A549 (cell line): ENCODE results near the gene COIL. TPM values are rescaled to one million over a fixed set of nuclear protein-coding genes. Genes with fewer than 3 reads are reported as not detected.

Experiments used
- ATAC-seq, 2 experiments: fragments of 200-7000 bp in 1 of 2; fragments of >200 bp in 1 of 2; cut with Nextera tagmentation in 1 of 2; cut with Tn5 transposase in 1 of 2; 3 replicates each; pipeline versions ENCODE4 v1.8.0 to v1.9.1; 2018 to 2020; ENCODE audit warnings: mild to moderate bottlenecking in 1 of 2, moderate library complexity in 1 of 2
- CTCF ChIA-PET: fragments of 300-600 bp; sonication (Branson Sonifier 250); formaldehyde crosslinking; extraction: SDS; loops from one replicate; lab custom pipeline; 2021; ENCODE audit warnings: antibody characterized with exemption, inconsistent platforms; lab: Yijun Ruan, JAX
- POLR2A ChIA-PET: fragments of 350-600 bp; formaldehyde crosslinking; extraction: SDS; loops from one replicate; lab custom pipeline; 2021; ENCODE audit warnings: antibody characterized with exemption, inconsistent platforms; lab: Yijun Ruan, JAX
- DNase-seq, 2 experiments: peaks; one replicate each; pipeline versions ENCODE4 v3.0.0 to v3.0.0-alpha.2; 2011 to 2016; ENCODE audit warnings: low read depth in 1 of 2, low spot score in 1 of 2
- FAIRE-seq: peaks from 2 replicates; lab custom pipeline; 2011; peaks lifted over from hg19 to GRCh38; lab: Jason Lieb, UNC
- H3K27ac ChIP-seq, 2 experiments: fragments of >200 bp; sonication (Bioruptor Twin); formaldehyde crosslinking; 3 replicates each; pipeline ENCODE4 v1.5.1; 2016 to 2017
- H3K4me1 ChIP-seq: fragments of >200 bp; sonication (Bioruptor Twin); formaldehyde crosslinking; 3 replicates; pipeline ENCODE4 v1.6.1; 2016
- H3K4me2 ChIP-seq: fragments of >200 bp; sonication (Bioruptor Twin); formaldehyde crosslinking; 3 replicates; pipeline ENCODE4 v1.6.1; 2016
- H3K4me3 ChIP-seq: fragments of >200 bp; sonication (Bioruptor Twin); formaldehyde crosslinking; 3 replicates; pipeline ENCODE4 v1.5.1; 2016
- H3K9me3 ChIP-seq: fragments of >200 bp; sonication (Bioruptor Twin); formaldehyde crosslinking; 3 replicates; pipeline ENCODE4 v1.6.1; 2016
- BHLHE40 ChIP-seq: IDR thresholded peaks from 2 replicates; pipeline ENCODE4 v1.6.1; 2012; ENCODE audit warnings: low read depth, low read length, inconsistent platforms
- CBX2 ChIP-seq: fragments of 200-600 bp; sonication (generic); IDR thresholded peaks from 2 replicates; pipeline ENCODE4 v1.6.1; 2016; ENCODE audit warnings: low read depth, mild to moderate bottlenecking, borderline replicate concordance
- CBX8 ChIP-seq: fragments of 200-600 bp; sonication (generic); IDR thresholded peaks from 2 replicates; pipeline ENCODE4 v1.6.1; 2016
- CEBPB ChIP-seq, 2 experiments: fragments of >200 bp in 1 of 2; sonication (Bioruptor Twin) in 1 of 2; formaldehyde crosslinking in 1 of 2; IDR thresholded peaks; 2 replicates each; pipeline ENCODE4 v1.6.1; 2012 to 2016
- CHD4 ChIP-seq: fragments of 200-600 bp; sonication (generic); IDR thresholded peaks from 2 replicates; pipeline ENCODE4 v1.6.1; 2016; ENCODE audit warnings: antibody characterized with exemption, mild to moderate bottlenecking, borderline replicate concordance
- EHMT2 ChIP-seq: fragments of 200-600 bp; sonication (generic); IDR thresholded peaks from 2 replicates; pipeline ENCODE4 v1.6.1; 2016; ENCODE audit warnings: antibody characterized with exemption, low read depth, mild to moderate bottlenecking, moderate library complexity
- GATA3 ChIP-seq: IDR thresholded peaks from 2 replicates; pipeline ENCODE4 v1.6.1; 2012; ENCODE audit warnings: borderline replicate concordance
- HDAC2 ChIP-seq: fragments of 200-600 bp; sonication (generic); IDR thresholded peaks from 2 replicates; pipeline ENCODE4 v1.6.1; 2016
- HOXB13 ChIP-seq: fragments of 250-450 bp; sonication (Bioruptor Pico); IDR thresholded peaks from 2 replicates; pipeline ENCODE4 v1.5.0; 2020; ENCODE audit warnings: low read depth, mild to moderate bottlenecking, moderate library complexity
- KDM1A ChIP-seq: fragments of 200-600 bp; sonication (generic); IDR thresholded peaks from 2 replicates; pipeline ENCODE4 v1.6.1; 2016; ENCODE audit warnings: low read depth, mild to moderate bottlenecking
- MAFK ChIP-seq: fragments of 450-650 bp; IDR thresholded peaks from 2 replicates; pipeline ENCODE4 v1.6.1; 2014; ENCODE audit not compliant: partially characterized antibody
- MAZ ChIP-seq: fragments of 150-350 bp; IDR thresholded peaks from 2 replicates; pipeline ENCODE4 v1.6.1; 2014; ENCODE audit warnings: antibody characterized with exemption, low read depth, low read length, borderline replicate concordance
- MYC ChIP-seq: IDR thresholded peaks from 2 replicates; pipeline ENCODE4 v1.6.1; 2012; ENCODE audit warnings: mild to moderate bottlenecking, inconsistent platforms, low read length, improper control_type of control experiment, borderline replicate concordance
- NPAS2 ChIP-seq: fragments of 250-450 bp; sonication (Bioruptor Pico); IDR thresholded peaks from 2 replicates; pipeline ENCODE4 v1.8.0; 2022; ENCODE audit warnings: mild to moderate bottlenecking, moderate library complexity, borderline replicate concordance
- RNF2 ChIP-seq: fragments of 200-600 bp; sonication (generic); IDR thresholded peaks from 2 replicates; pipeline ENCODE4 v1.6.1; 2016; ENCODE audit warnings: low read depth, mild to moderate bottlenecking, antibody characterized with exemption, moderate library complexity, borderline replicate concordance
- SMC3 ChIP-seq: fragments of >200 bp; sonication (Bioruptor Twin); formaldehyde crosslinking; IDR thresholded peaks from 3 replicates; pipeline ENCODE4 v1.6.1; 2018; ENCODE audit warnings: inconsistent platforms
- SREBF2 ChIP-seq: fragments of 450-650 bp; IDR thresholded peaks from 2 replicates; pipeline ENCODE4 v1.6.1; 2014; ENCODE audit warnings: mild to moderate bottlenecking, moderate library complexity
- ZFP36 ChIP-seq: fragments of 450-650 bp; IDR thresholded peaks from 2 replicates; pipeline ENCODE4 v1.6.1; 2014; ENCODE audit warnings: borderline replicate concordance; ENCODE audit not compliant: partially characterized antibody
- whole genome bisulfite sequencing: methylation state at CpG from one replicate; pipeline ENCODE4 v1.1.6; 2017; ENCODE audit errors: missing lambda C conversion rate; 5-methylcytosine and 5-hydroxymethylcytosine counted together
- polyA plus RNA-seq, 4 experiments: library from polyadenylated mRNA; depleted of rRNA in 3 of 4; stranded (reverse); fragments of >200 nt; fragmentation: RNase III in 1 of 4; extraction: RNeasy Plus Mini Kit Qiagen cat#74134 plus additional on column Dnase treatment in 1 of 4; gene quantifications; 2 replicates in 3 of 4; 3 replicates in 1 of 4; pipeline ENCODE4 v1.2.3, GENCODE V29; 2011 to 2017
- TF ChIP-seq, protein P1 (sequence below): fragments of 250-450 bp; sonication (Bioruptor Pico); IDR thresholded peaks from 2 replicates; pipeline ENCODE4 v1.5.0; 2020; ENCODE audit warnings: low read depth, mild to moderate bottlenecking, moderate library complexity
- TF ChIP-seq, protein P2 (sequence below): fragments of 200-600 bp; sonication (generic); IDR thresholded peaks from 2 replicates; pipeline ENCODE4 v1.6.1; 2016; ENCODE audit warnings: antibody characterized with exemption, mild to moderate bottlenecking, moderate library complexity
- TF ChIP-seq, protein P3 (sequence below): IDR thresholded peaks from 2 replicates; pipeline ENCODE4 v1.6.1; 2012
- TF ChIP-seq, protein P4 (sequence below): IDR thresholded peaks from 2 replicates; pipeline ENCODE4 v1.6.1; 2012
- TF ChIP-seq, protein P5 (sequence below): fragments of >200 bp; sonication (Bioruptor Twin); formaldehyde crosslinking; IDR thresholded peaks from 3 replicates; pipeline ENCODE4 v1.6.1; 2016

The COIL gene
- polyA plus RNA-seq, 2 of the 4 experiments (the other 2 are of a cell fraction) = 16.9 to 20.3 TPM

DNA sequence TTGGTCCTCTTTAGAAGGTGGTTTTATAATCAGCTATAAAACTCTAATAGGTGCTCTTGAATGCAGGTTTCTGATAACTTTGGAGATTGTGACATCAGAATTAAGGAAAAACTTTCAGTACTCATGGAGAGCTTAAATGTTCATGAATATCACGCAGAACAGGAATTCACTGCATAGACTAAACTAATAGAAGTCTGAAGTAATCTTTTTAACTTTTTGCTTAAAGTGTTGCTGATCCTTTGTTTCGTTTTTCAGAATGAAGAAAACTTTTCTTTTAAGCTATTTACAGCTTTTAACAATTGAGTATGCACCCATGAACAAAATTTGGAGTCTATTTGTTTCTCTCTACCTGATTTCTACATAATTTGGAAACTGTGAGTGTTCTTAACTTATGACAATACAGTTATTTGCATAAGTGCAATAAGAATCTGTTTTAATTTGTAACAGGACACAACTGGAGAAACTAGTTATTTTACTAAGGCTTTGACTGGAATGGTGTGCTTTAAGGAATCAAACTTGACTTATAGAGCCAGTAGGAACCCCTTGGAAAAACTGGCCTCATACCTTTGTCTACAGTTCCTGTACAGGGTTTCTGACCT is 30.0 kb downstream of the COIL start:
- WGBS = 55% methylated on average over 2 of the region's 2 CpGs
- ChIA-PET CTCF (interaction anchor here (0.6 to 6.5 kb wide), 5 partner anchors 10 to 151 kb away, joined by 3 to 52 read pairs (median 6); no protein-coding TSS in a partner anchor), POLR2A (no interaction called here)
- Histone ChIP-seq H3K9me3 (peaks cover 23% of the 10 kb centered on the region), H3K4me2 (no peak overlapping the region), H3K27ac (no peak overlapping the region), H3K4me3 (no peak overlapping the region), H3K4me1 (no peaks in the 10 kb centered on the region)
- no peak for ATAC-seq
- no peak for DNase-seq
- TF ChIP-seq HDAC2 (no peak), SMC3 (no peak), HOXB13 (CRISPR knock-in tag) (no peak)
- TF ChIP-seq, all 56 proteins: peak for 0
- no peak for FAIRE-seq

DNA sequence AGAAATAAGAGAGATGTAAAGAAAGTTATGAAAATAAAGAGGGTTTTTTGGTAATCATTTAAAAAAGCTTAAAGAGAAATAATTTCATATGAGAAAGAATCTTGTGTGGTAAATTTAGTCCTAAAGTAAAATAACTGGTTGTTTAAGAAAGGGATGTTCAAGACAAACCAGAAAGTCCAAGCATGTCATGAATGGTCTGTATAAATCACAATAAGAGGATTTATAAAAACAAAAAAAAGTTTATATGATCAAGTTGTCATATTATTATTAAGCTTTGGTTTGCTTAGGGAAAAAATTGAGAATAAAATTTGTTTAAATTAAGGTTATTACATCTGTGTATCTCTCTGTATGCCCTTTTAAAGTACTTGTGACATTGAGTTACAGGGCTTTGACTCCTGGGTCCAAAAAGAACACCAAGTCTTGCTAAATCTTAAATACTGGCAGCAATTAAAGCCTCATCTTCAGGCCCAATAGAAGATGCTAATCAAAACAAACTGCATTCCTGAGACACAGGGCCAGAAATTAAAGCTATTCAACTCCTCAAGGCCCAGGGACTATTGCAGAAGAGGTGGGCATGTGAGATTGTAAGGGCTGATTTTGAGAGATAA is 31.4 kb downstream of the COIL start:
- ATAC-seq (no peak), DNase-seq (peak in 1 of 2 experiments; percentile 47), FAIRE-seq (no peak)
- Histone ChIP-seq H3K4me3 (no peak overlapping the region), H3K4me2 (no peak overlapping the region), H3K27ac (no peak overlapping the region), H3K9me3 (peaks cover 23% of the 10 kb centered on the region), H3K4me1 (no peaks in the 10 kb centered on the region)
- CTCF ChIA-PET = interaction anchor here (0.7 to 6.5 kb wide), 5 partner anchors 12 to 149 kb away, joined by 3 to 52 read pairs (median 4); no protein-coding TSS in a partner anchor
- POLR2A ChIA-PET = no interaction called here
- TF ChIP-seq KDM1A (no peak), ZFP36 (peak; percentile 94)

DNA sequence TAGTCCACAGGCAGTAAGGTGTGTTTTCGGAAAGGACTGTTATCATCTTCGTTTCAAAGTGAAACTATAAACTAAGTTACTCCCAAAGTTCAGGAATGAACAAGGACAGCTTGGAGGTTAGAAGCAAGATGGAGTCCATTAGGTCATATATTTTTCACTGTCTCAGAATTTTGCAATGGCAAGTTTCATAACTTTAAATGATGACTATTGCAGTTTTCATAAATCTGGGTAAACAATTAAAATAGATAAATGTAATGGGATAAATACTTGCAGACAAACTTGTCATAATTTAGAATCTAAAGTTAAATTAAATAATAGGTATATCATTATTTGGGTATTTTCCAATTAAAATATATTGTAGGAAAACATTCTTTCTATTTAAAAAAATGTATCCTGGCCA is 32.3 kb downstream of the COIL start:
- POLR2A ChIA-PET = no interaction called here
- 64% methylated on average over 2 of the region's 2 CpGs for WGBS

DNA sequence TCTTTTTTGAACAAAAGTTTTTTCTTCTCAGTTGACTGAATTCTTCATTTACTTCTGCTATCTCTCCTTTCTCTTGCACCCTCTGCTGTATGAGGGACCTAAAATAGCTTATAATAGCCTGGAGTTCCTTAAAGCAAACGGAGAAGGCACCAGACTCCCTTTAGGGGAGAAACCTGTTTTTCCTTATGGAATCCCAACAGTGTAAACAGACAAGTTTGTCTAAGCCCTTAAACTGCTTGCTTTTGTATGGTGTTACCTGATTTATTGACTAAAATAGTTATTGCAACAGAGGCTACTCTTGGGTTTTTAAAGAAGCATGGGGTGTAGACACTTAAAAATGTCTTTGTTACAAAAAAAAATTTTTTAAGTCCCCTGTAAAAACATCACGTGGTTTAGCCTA is 34.1 kb downstream of the COIL start:
- Histone ChIP-seq H3K4me2 (no peak overlapping the region), H3K4me3 (no peak overlapping the region), H3K9me3 (peaks cover 23% of the 10 kb centered on the region), H3K27ac (no peak overlapping the region), H3K4me1 (no peaks in the 10 kb centered on the region)
- FAIRE-seq (no peak), ATAC-seq (no peak), DNase-seq (no peak)
- WGBS = 57% methylated on average over 2 of the region's 2 CpGs
- ChIA-PET CTCF (interaction anchor here (0.7 to 4.5 kb wide), 3 partner anchors 13 to 100 kb away, joined by 3 to 31 read pairs (median 3); no protein-coding TSS in a partner anchor), POLR2A (no interaction called here)
- no peak for TF ChIP-seq CBX8
- TF ChIP-seq BHLHE40 = no peak
- TF ChIP-seq GATA3 = no peak
- TF ChIP-seq, protein P1, sequence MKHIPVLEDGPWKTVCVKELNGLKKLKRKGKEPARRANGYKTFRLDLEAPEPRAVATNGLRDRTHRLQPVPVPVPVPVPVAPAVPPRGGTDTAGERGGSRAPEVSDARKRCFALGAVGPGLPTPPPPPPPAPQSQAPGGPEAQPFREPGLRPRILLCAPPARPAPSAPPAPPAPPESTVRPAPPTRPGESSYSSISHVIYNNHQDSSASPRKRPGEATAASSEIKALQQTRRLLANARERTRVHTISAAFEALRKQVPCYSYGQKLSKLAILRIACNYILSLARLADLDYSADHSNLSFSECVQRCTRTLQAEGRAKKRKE (CRISPR knock-in tag) = no peak
- no peak for TF ChIP-seq MYC
- TF ChIP-seq CHD4 = no peak
- TF ChIP-seq CEBPB (IDR thresholded peaks at IDR 0.05) = no peak
- TF ChIP-seq EHMT2 = no peak
- TF ChIP-seq MAZ = no peak
- TF ChIP-seq, protein P2, sequence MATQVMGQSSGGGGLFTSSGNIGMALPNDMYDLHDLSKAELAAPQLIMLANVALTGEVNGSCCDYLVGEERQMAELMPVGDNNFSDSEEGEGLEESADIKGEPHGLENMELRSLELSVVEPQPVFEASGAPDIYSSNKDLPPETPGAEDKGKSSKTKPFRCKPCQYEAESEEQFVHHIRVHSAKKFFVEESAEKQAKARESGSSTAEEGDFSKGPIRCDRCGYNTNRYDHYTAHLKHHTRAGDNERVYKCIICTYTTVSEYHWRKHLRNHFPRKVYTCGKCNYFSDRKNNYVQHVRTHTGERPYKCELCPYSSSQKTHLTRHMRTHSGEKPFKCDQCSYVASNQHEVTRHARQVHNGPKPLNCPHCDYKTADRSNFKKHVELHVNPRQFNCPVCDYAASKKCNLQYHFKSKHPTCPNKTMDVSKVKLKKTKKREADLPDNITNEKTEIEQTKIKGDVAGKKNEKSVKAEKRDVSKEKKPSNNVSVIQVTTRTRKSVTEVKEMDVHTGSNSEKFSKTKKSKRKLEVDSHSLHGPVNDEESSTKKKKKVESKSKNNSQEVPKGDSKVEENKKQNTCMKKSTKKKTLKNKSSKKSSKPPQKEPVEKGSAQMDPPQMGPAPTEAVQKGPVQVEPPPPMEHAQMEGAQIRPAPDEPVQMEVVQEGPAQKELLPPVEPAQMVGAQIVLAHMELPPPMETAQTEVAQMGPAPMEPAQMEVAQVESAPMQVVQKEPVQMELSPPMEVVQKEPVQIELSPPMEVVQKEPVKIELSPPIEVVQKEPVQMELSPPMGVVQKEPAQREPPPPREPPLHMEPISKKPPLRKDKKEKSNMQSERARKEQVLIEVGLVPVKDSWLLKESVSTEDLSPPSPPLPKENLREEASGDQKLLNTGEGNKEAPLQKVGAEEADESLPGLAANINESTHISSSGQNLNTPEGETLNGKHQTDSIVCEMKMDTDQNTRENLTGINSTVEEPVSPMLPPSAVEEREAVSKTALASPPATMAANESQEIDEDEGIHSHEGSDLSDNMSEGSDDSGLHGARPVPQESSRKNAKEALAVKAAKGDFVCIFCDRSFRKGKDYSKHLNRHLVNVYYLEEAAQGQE = no peak
- TF ChIP-seq NPAS2 (CRISPR knock-in tag) = no peak
- TF ChIP-seq CBX2 = no peak
- TF ChIP-seq, protein P3, sequence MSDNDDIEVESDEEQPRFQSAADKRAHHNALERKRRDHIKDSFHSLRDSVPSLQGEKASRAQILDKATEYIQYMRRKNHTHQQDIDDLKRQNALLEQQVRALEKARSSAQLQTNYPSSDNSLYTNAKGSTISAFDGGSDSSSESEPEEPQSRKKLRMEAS = no peak

More for the DNA sequence above, 32.3 kb downstream of the COIL start:
- no peak overlapping the region for H3K27ac ChIP-seq
- H3K4me2 ChIP-seq = no peak overlapping the region
- TF ChIP-seq, protein P4, sequence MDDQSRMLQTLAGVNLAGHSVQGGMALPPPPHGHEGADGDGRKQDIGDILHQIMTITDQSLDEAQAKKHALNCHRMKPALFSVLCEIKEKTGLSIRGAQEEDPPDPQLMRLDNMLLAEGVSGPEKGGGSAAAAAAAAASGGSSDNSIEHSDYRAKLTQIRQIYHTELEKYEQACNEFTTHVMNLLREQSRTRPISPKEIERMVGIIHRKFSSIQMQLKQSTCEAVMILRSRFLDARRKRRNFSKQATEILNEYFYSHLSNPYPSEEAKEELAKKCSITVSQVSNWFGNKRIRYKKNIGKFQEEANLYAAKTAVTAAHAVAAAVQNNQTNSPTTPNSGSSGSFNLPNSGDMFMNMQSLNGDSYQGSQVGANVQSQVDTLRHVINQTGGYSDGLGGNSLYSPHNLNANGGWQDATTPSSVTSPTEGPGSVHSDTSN = no peak
- TF ChIP-seq, protein P5, sequence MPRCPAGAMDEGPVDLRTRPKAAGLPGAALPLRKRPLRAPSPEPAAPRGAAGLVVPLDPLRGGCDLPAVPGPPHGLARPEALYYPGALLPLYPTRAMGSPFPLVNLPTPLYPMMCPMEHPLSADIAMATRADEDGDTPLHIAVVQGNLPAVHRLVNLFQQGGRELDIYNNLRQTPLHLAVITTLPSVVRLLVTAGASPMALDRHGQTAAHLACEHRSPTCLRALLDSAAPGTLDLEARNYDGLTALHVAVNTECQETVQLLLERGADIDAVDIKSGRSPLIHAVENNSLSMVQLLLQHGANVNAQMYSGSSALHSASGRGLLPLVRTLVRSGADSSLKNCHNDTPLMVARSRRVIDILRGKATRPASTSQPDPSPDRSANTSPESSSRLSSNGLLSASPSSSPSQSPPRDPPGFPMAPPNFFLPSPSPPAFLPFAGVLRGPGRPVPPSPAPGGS = no peak
- no peak for TF ChIP-seq SREBF2
- no peak for TF ChIP-seq RNF2
- peak; percentile 91 for TF ChIP-seq MAFK
- FAIRE-seq = no peak
- peaks cover 23% of the 10 kb centered on the region for H3K9me3 ChIP-seq
- H3K4me1 ChIP-seq = no peaks in the 10 kb centered on the region
- ATAC-seq = no peak
- CTCF ChIA-PET = interaction anchor here (6.5 kb wide), 2 partner anchors 13 to 109 kb away, joined by 37 to 52 read pairs; no protein-coding TSS in a partner anchor
- DNase-seq = no peak
- H3K4me3 ChIP-seq = no peak overlapping the region
